Activated CD8-positive, alpha-beta T cell treated with anti-CD3 and anti-CD28 coated beads for 36 hours (primary cell): Measurements from ENCODE around the gene GPR62. TPM values are rescaled to one million over a fixed set of nuclear protein-coding genes. Genes with fewer than 3 reads are reported as not detected.

Experiments
- ATAC-seq: fragments of 200-7000 bp; cut with Tn5 transposase; one replicate; pipeline ENCODE4 v1.10.0; 2021; ENCODE audit warnings: mild to moderate bottlenecking, moderate library complexity
- CTCF ChIA-PET: fragments of 350-600 bp; sonication (Branson Sonifier 250); formaldehyde crosslinking; loops from one replicate; lab custom pipeline; 2021; ENCODE audit warnings: antibody characterized with exemption; lab: Charles Lee
- POLR2A ChIA-PET: fragments of 350-600 bp; sonication (Branson Sonifier 250); formaldehyde crosslinking; loops from one replicate; lab custom pipeline; 2021; ENCODE audit warnings: antibody characterized with exemption; lab: Charles Lee
- DNase-seq: peaks from one replicate; pipeline ENCODE4 v3.0.0-alpha.2; 2020
- H3K27ac Mint-ChIP-seq: one replicate; pipeline ENCODE4 v1.8.0; 2021; ENCODE audit warnings: mild to moderate bottlenecking, mixed read lengths
- H3K27me3 Mint-ChIP-seq: one replicate; pipeline ENCODE4 v1.8.0; 2021; ENCODE audit warnings: mixed read lengths
- H3K36me3 Mint-ChIP-seq: one replicate; pipeline ENCODE4 v1.8.0; 2021; ENCODE audit warnings: low read depth, mixed read lengths
- H3K4me1 Mint-ChIP-seq: one replicate; pipeline ENCODE4 v1.8.0; 2021; ENCODE audit warnings: low read depth, mixed read lengths
- H3K4me3 Mint-ChIP-seq: one replicate; pipeline ENCODE4 v1.8.0; 2021; ENCODE audit warnings: mild to moderate bottlenecking, moderate library complexity, mixed read lengths
- H3K9me3 Mint-ChIP-seq: one replicate; pipeline ENCODE4 v1.8.0; 2021; ENCODE audit warnings: mixed read lengths
- intact Hi-C: fragments of 100-400 bp; cut with micrococcal nuclease; formaldehyde crosslinking; loops from one replicate; pipeline ENCODE4 v1.10.0; 2022
- total RNA-seq, 2 experiments: library from RNA; stranded (reverse); gene quantifications; one replicate each; pipeline ENCODE4 v1.2.3, GENCODE V29; 2021
- TF ChIP-seq, protein P1 (sequence below): fragments of 200-600 bp; IDR thresholded peaks from one replicate; pipeline ENCODE4 v1.8.0; 2022; ENCODE audit warnings: antibody characterized with exemption, mild to moderate bottlenecking

GPR62 gene
- total RNA-seq, 2 experiments from 2014 or later: not detected

DNA sequence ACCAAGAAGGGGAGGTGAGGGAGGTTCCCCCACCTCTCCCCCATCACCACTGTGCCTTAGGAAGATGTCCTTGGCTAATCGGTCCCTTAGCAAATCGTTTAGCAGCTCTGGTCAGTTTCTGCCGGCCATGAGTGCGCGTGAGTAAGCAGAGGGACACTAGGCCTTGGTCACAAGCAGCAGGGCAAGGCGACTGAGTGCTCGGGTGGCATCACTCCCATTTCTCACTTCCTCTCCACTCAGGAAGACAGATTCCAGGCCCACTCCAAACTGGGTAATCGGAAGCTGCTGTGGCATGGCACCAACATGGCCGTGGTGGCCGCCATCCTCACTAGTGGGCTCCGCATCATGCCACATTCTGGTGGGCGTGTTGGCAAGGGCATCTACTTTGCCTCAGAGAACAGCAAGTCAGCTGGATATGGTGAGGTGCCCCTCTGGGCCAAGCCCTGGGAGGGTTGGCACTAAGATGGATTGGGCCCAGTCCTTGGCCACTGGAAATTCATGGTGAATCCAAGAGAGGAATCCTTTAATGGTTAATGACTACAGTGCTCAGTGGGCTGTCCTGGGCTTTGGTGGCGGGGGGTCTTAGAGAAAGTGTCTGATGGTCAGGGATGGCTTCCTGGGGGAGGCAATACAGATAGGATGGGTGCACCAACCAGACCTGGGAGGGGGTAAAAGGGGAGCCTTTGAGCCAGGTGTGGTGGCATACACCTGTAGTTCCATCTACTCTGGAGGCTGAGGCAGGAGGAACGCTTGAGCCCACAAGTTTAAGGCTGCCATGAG is 9.1 kb upstream of the GPR62 start:
- ATAC-seq (no peak), DNase-seq (no peak)
- no peak overlapping the region for H3K27ac Mint-ChIP-seq
- peaks cover 8% of the 10 kb centered on the region for H3K4me1 Mint-ChIP-seq
- ChIA-PET POLR2A (interaction anchor here (0.9 to 1.9 kb wide), 3 partner anchors 16 to 37 kb away, joined by 3 to 6 read pairs (median 4); partner anchors contain the start of gene ABHD14B), CTCF (interaction anchor here (1.0 kb wide), 1 partner anchor 27 kb away, joined by 3 read pairs; the partner anchor contains the start of gene ABHD14B)
- H3K36me3 Mint-ChIP-seq: no peaks in the 10 kb centered on the region
- H3K27me3 Mint-ChIP-seq: no peaks in the 10 kb centered on the region
- no peak overlapping the region for H3K4me3 Mint-ChIP-seq
- TF ChIP-seq, protein P1, sequence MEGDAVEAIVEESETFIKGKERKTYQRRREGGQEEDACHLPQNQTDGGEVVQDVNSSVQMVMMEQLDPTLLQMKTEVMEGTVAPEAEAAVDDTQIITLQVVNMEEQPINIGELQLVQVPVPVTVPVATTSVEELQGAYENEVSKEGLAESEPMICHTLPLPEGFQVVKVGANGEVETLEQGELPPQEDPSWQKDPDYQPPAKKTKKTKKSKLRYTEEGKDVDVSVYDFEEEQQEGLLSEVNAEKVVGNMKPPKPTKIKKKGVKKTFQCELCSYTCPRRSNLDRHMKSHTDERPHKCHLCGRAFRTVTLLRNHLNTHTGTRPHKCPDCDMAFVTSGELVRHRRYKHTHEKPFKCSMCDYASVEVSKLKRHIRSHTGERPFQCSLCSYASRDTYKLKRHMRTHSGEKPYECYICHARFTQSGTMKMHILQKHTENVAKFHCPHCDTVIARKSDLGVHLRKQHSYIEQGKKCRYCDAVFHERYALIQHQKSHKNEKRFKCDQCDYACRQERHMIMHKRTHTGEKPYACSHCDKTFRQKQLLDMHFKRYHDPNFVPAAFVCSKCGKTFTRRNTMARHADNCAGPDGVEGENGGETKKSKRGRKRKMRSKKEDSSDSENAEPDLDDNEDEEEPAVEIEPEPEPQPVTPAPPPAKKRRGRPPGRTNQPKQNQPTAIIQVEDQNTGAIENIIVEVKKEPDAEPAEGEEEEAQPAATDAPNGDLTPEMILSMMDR: no peak
- no peaks in the 10 kb centered on the region for H3K9me3 Mint-ChIP-seq
- intact Hi-C loops: no loop called here

DNA sequence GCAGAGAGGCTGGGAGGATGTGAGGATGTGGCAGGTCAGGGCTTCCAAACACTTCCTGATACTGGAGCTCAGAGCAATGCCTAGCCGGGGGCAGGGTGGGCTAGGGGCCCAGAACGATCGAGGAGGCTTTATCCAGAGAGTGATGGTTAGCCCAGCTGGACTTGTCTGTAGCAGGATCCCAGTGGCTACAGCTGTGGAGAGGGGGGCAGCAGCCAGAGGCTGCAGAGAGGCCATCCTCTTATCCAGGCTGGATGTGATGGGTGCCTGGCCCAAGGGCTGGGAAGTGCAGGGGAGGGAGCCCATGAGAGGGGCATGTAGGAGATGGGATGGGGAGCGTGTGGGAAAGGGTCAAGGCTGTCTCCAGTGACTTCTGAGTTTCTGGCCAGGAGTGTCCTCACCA is 8.4 kb upstream of the GPR62 start:
- ChIA-PET POLR2A (interaction anchor here (1.9 kb wide), 1 partner anchor 27 kb away, joined by 6 read pairs; the partner anchor contains the start of gene ABHD14B), CTCF (interaction anchor here (1.0 kb wide), 1 partner anchor 27 kb away, joined by 3 read pairs; the partner anchor contains the start of gene ABHD14B)
- no peak for ATAC-seq
- DNase-seq: no peak
- H3K4me1 Mint-ChIP-seq: peaks cover 8% of the 10 kb centered on the region
- no peaks in the 10 kb centered on the region for H3K36me3 Mint-ChIP-seq
- intact Hi-C loops: no loop called here
- no peak overlapping the region for H3K27ac Mint-ChIP-seq
- no peaks in the 10 kb centered on the region for H3K9me3 Mint-ChIP-seq
- no peak overlapping the region for H3K4me3 Mint-ChIP-seq
- H3K27me3 Mint-ChIP-seq: no peaks in the 10 kb centered on the region
- TF ChIP-seq, protein P1: no peak

DNA sequence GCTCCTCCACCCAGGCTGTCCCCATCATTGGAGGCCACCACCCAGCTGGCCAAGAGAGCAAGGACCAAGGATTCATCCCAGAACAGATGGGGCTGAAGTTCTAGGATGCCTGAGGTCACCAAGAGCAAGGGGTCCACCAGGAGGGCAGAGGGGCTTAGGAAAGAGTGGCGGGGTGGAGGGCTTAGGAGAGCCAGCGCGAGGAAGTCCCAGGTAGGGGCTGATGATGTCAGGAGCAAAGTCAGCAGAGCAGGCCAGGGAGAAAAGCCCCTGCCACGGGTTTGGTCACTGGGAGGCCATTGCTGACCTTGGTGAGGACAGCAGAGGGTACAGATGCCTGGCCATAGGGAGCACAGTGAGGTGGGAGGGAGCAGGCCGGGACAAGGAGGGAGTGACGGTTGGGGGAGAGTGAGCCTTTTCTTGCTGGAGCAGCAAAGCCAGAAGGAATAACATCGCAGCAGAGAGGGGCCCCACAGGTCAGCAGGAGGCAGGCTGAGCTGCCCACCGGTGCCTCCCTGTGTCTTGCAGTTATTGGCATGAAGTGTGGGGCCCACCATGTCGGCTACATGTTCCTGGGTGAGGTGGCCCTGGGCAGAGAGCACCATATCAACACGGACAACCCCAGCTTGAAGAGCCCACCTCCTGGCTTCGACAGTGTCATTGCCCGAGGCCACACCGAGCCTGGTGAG is 7.8 kb upstream of the GPR62 start:
- Mint-ChIP-seq H3K4me3 (no peak overlapping the region), H3K9me3 (no peaks in the 10 kb centered on the region), H3K27me3 (no peaks in the 10 kb centered on the region), H3K4me1 (peaks cover 6% of the 10 kb centered on the region), H3K36me3 (no peaks in the 10 kb centered on the region), H3K27ac (no peak overlapping the region)
- intact Hi-C loops: no loop called here
- DNase-seq (no peak), ATAC-seq (no peak)
- TF ChIP-seq, protein P1: no peak
- ChIA-PET POLR2A (interaction anchor here (0.7 kb wide), 1 partner anchor 16 kb away, joined by 3 read pairs; no protein-coding TSS in a partner anchor), CTCF (no interaction called here)

DNA sequence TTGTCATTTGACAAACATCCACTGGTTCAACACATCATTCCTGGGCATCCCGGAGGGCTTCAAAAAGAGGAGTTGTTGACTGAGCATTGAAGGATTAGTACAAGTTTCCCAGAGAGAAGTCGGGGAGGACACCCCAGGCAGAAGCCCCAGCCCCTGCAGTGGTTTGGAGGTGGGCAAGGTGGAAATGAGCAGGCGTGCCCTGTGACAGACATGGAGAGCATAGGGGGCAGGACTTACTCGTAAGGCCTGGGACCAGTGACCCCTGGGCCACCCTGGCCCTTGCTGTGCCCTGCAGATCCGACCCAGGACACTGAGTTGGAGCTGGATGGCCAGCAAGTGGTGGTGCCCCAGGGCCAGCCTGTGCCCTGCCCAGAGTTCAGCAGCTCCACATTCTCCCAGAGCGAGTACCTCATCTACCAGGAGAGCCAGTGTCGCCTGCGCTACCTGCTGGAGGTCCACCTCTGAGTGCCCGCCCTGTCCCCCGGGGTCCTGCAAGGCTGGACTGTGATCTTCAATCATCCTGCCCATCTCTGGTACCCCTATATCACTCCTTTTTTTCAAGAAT is 7.1 kb upstream of the GPR62 start:
- peaks cover under 1% of the 10 kb centered on the region for H3K4me1 Mint-ChIP-seq
- TF ChIP-seq, protein P1: no peak
- H3K27ac Mint-ChIP-seq: no peak overlapping the region
- H3K27me3 Mint-ChIP-seq: peaks cover 1% of the 10 kb centered on the region
- DNase-seq (no peak), ATAC-seq (no peak)
- ChIA-PET POLR2A (interaction anchor here (0.6 to 0.7 kb wide), 2 partner anchors 10 to 15 kb away, joined by 3 read pairs; no protein-coding TSS in a partner anchor), CTCF (no interaction called here)
- H3K36me3 Mint-ChIP-seq: no peaks in the 10 kb centered on the region
- intact Hi-C loops: no loop called here
- no peaks in the 10 kb centered on the region for H3K9me3 Mint-ChIP-seq
- H3K4me3 Mint-ChIP-seq: no peak overlapping the region
